K562 (cell line): ENCODE data around the gene NTF4. TPM values are rescaled to one million over a fixed set of nuclear protein-coding genes. Genes with fewer than 3 reads are reported as not detected.

Experiments used
- ATF7 ChIP-seq: fragments of 450-650 bp; IDR thresholded peaks from 2 replicates; pipeline ENCODE4 v1.7.1; 2014; ENCODE audit warnings: mild to moderate bottlenecking, moderate library complexity
- BDP1 ChIP-seq: IDR thresholded peaks from 3 replicates; pipeline ENCODE4 v1.6.1; 2011; ENCODE audit not compliant: insufficient read length, insufficient read depth
- CC2D1A ChIP-seq: fragments of 450-650 bp; IDR thresholded peaks from 2 replicates; pipeline ENCODE4 v1.6.1; 2017; ENCODE audit warnings: mild to moderate bottlenecking
- CREM ChIP-seq: IDR thresholded peaks from 2 replicates; pipeline ENCODE4 v1.6.1; 2014; ENCODE audit warnings: antibody characterized with exemption, low read depth
- CXXC5 ChIP-seq: fragments of 250-450 bp; sonication (Bioruptor Pico); IDR thresholded peaks from 2 replicates; pipeline ENCODE4 v1.8.0; 2022; ENCODE audit warnings: inconsistent platforms, mild to moderate bottlenecking, moderate library complexity
- ETV5 ChIP-seq: sonication (generic); formaldehyde crosslinking; IDR thresholded peaks from 2 replicates; pipeline ENCODE4 v1.4.0; 2020; ENCODE audit warnings: low read depth, mild to moderate bottlenecking, missing genetic modification reagents
- FOXK2 ChIP-seq, 2 experiments: fragments of 450-650 bp; IDR thresholded peaks in 1 of 2; conservative IDR thresholded peaks in 1 of 2; 2 replicates each; pipeline ENCODE4 v1.6.1; 2016; ENCODE audit warnings: low read depth in 2 of 2, mild to moderate bottlenecking in 1 of 2
- HCFC1 ChIP-seq: IDR thresholded peaks from 2 replicates; pipeline ENCODE4 v1.6.1; 2012; ENCODE audit warnings: low read depth, low read length, improper control_type of control experiment
- HINFP ChIP-seq: fragments of 450-650 bp; conservative IDR thresholded peaks from 2 replicates; pipeline ENCODE4 v1.6.1; 2016; ENCODE audit warnings: missing genetic modification characterization, low read depth, mild to moderate bottlenecking, control low read depth, missing compliant biosample characterization
- JUND ChIP-seq, 2 experiments: IDR thresholded peaks; 2 replicates in 1 of 2; 3 replicates in 1 of 2; pipeline ENCODE4 v1.6.1; 2011; ENCODE audit warnings: borderline replicate concordance in 2 of 2, low read depth in 2 of 2, low read length in 2 of 2, improper control_type of control experiment in 1 of 2, missing biosample characterization in 1 of 2, missing genetic modification characterization in 1 of 2, missing genetic modification reagents in 1 of 2
- L3MBTL2 ChIP-seq: fragments of 450-650 bp; IDR thresholded peaks from 2 replicates; pipeline ENCODE4 v1.6.1; 2016; ENCODE audit warnings: mild to moderate bottlenecking, moderate library complexity
- MAZ ChIP-seq, 2 experiments: fragments of 450-650 bp in 1 of 2; sonication (generic) in 1 of 2; formaldehyde crosslinking; IDR thresholded peaks in 1 of 2; conservative IDR thresholded peaks in 1 of 2; 2 replicates each; pipeline versions ENCODE4 v1.4.0 to v1.5.0; 2020; ENCODE audit warnings: mild to moderate bottlenecking in 1 of 2, missing genetic modification reagents in 1 of 2
- NR2C1 ChIP-seq, 2 experiments: fragments of 450-650 bp; IDR thresholded peaks; 2 replicates each; pipeline ENCODE4 v1.6.1; 2017; ENCODE audit warnings: mild to moderate bottlenecking in 2 of 2, antibody characterized with exemption in 1 of 2, inconsistent platforms in 1 of 2, missing compliant biosample characterization in 1 of 2, missing genetic modification characterization in 1 of 2
- NR2C2 ChIP-seq, 2 experiments: fragments of 200-800 bp in 1 of 2; sonication (Bioruptor generic) in 1 of 2; sonication (generic) in 1 of 2; formaldehyde crosslinking in 1 of 2; IDR thresholded peaks; 2 replicates each; pipeline versions ENCODE4 v1.6.1 to v1.8.0; 2016 to 2022; ENCODE audit warnings: mild to moderate bottlenecking in 1 of 2, missing compliant biosample characterization in 1 of 2, missing genetic modification characterization in 1 of 2, missing genetic modification reagents in 1 of 2
- NRF1 ChIP-seq, 2 experiments: fragments of 450-650 bp; IDR thresholded peaks in 1 of 2; conservative IDR thresholded peaks in 1 of 2; 2 replicates each; pipeline ENCODE4 v1.6.1; 2014; ENCODE audit warnings: mild to moderate bottlenecking in 2 of 2
- POLR3A ChIP-seq: IDR thresholded peaks from 2 replicates; pipeline ENCODE4 v1.6.1; 2011; ENCODE audit warnings: borderline replicate concordance, mild to moderate bottlenecking, moderate library complexity; ENCODE audit not compliant: insufficient read length, insufficient read depth; ENCODE audit errors: extremely low read depth
- RAD21 ChIP-seq, 2 experiments: fragments of 250-450 bp in 1 of 2; fragments of 450-650 bp in 1 of 2; sonication (Bioruptor Pico) in 1 of 2; formaldehyde crosslinking in 1 of 2; IDR thresholded peaks in 1 of 2; conservative IDR thresholded peaks in 1 of 2; 2 replicates each; pipeline versions ENCODE4 v1.4.0 to v1.8.0; 2020 to 2022; ENCODE audit warnings: mild to moderate bottlenecking in 2 of 2, moderate library complexity in 1 of 2
- RB1 ChIP-seq: fragments of 450-650 bp; IDR thresholded peaks from 2 replicates; pipeline ENCODE4 v1.6.1; 2017; ENCODE audit warnings: low read depth, mild to moderate bottlenecking
- SP1 ChIP-seq: sonication (generic); formaldehyde crosslinking; IDR thresholded peaks from 2 replicates; pipeline ENCODE4 v1.8.1; 2022; ENCODE audit warnings: mild to moderate bottlenecking, missing genetic modification reagents
- TBP ChIP-seq: optimal IDR thresholded peaks from 2 replicates; pipeline ENCODE3; 2011; ENCODE audit warnings: low read depth, low read length, improper control_type of control experiment
- VEZF1 ChIP-seq: fragments of 200-800 bp; sonication (Bioruptor generic); IDR thresholded peaks from 2 replicates; pipeline ENCODE4 v1.6.1; 2017; ENCODE audit warnings: missing genetic modification characterization, missing compliant biosample characterization
- polyA plus RNA-seq, 8 experiments: library from polyadenylated mRNA; depleted of rRNA in 4 of 8; stranded (reverse) in 5 of 8; unstranded in 3 of 8; fragments of >200 nt; fragmentation: Nextera tagmentation in 2 of 8; fragmentation: Illumina TruSeq in 1 of 8; extraction: Ambion mirVana in 2 of 8; extraction: Trizol in 1 of 8; gene quantifications; 2 replicates each; pipeline versions ENCODE4 v1.2.1 to v1.2.3, GENCODE V29; 2011 to 2014; ENCODE audit warnings: inconsistent platforms in 1 of 8, missing spikeins in 1 of 8
- total RNA-seq, 7 experiments: library from RNA; depleted of rRNA in 6 of 7; stranded (reverse); fragments of >200 nt in 6 of 7; fragmentation: Illumina TruSeq in 2 of 7; extraction: Trizol in 2 of 7; gene quantifications; 2 replicates each; pipeline versions ENCODE4 v1.2.1 to v1.2.3, GENCODE V29; 2011 to 2021; ENCODE audit warnings: low replicate concordance in 1 of 7
- TF ChIP-seq, protein P1 (sequence below), 2 experiments: fragments of 450-650 bp; conservative IDR thresholded peaks; 2 replicates each; pipeline ENCODE4 v1.6.1; 2017; ENCODE audit warnings: mild to moderate bottlenecking in 2 of 2, moderate library complexity in 2 of 2

Gene NTF4
- total and polyA plus RNA-seq, 9 of the 15 experiments (the other 6 are each of a cell fraction or from before 2014, with no cell fraction given): not detected

- TF ChIP-seq BDP1 (peak; percentile 48), MAZ (CRISPR knock-in tag; conservative IDR thresholded peaks at IDR 0.05 in 1 of 2, IDR thresholded peaks at IDR 0.05 in 1 of 2) (peak in 1 of 2 experiments; percentile 67; a peak in 2 of 4 replicates), CREM (peak; percentile 89), SP1 (CRISPR knock-in tag) (peak; percentile 79), VEZF1 (CRISPR knock-in tag) (peak; percentile 25; the same call in 1 of the 2 replicates), CC2D1A (peak; percentile 68; the same call in 1 of the 2 replicates), HCFC1 (peak; percentile 16; the same call in 1 of the 2 replicates), RB1 (peak; percentile 82), NR2C2 (CRISPR knock-in tag; IDR thresholded peaks at IDR 0.05) (peak; percentile 74), NR2C2 (tag; IDR thresholded peaks at IDR 0.05) (peak; percentile 83), NR2C1 (IDR thresholded peaks at IDR 0.05) (peak; percentile 76), NR2C1 (tag; IDR thresholded peaks at IDR 0.05) (peak; percentile 59), HINFP (tag) (peak; percentile 64), FOXK2 (conservative IDR thresholded peaks at IDR 0.05 in 1 of 2, IDR thresholded peaks at IDR 0.05 in 1 of 2; ENCODE audit: low read depth in 2 of 2) (0 out of 4 replicates have a peak, but pooled peaks of 1 of the 2 experiments have one; percentile 19), L3MBTL2 (peak; percentile 82), RAD21 (CRISPR knock-in tag; conservative IDR thresholded peaks at IDR 0.05 in 1 of 2, IDR thresholded peaks at IDR 0.05 in 1 of 2) (peak; percentile 16 to 60; a peak in 2 of 4 replicates), ETV5 (peak; percentile 33; the same call in 1 of the 2 replicates), ATF7 (peak; percentile 97), POLR3A (peak; percentile 79), CXXC5 (CRISPR knock-in tag) (peak; percentile 73), TBP (peak; percentile 96), NRF1 (conservative IDR thresholded peaks at IDR 0.05 in 1 of 2, IDR thresholded peaks at IDR 0.05 in 1 of 2) (peak; percentile 71 to 78), JUND (IDR thresholded peaks at IDR 0.05; ENCODE audit: borderline replicate concordance, low read depth, low read length) (peak; percentile 73), JUND (tag; IDR thresholded peaks at IDR 0.05; ENCODE audit: borderline replicate concordance, low read depth, low read length) (peak; percentile 47; the same call in 1 of the 3 replicates)
- TF ChIP-seq, protein P1, sequence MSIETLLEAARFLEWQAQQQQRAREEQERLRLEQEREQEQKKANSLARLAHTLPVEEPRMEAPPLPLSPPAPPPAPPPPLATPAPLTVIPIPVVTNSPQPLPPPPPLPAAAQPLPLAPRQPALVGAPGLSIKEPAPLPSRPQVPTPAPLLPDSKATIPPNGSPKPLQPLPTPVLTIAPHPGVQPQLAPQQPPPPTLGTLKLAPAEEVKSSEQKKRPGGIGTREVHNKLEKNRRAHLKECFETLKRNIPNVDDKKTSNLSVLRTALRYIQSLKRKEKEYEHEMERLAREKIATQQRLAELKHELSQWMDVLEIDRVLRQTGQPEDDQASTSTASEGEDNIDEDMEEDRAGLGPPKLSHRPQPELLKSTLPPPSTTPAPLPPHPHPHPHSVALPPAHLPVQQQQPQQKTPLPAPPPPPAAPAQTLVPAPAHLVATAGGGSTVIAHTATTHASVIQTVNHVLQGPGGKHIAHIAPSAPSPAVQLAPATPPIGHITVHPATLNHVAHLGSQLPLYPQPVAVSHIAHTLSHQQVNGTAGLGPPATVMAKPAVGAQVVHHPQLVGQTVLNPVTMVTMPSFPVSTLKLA (conservative IDR thresholded peaks at IDR 0.05): peak in 1 of 2 experiments; percentile 38; a peak in 1 of 4 replicates
Observed at GRCh38 chr19:49031642-49032301, 32.8 kb downstream of the NTF4 start, which contains the start of gene CGB2 (continued).
